ENCODE results near the gene TEPSIN.

DNA sequence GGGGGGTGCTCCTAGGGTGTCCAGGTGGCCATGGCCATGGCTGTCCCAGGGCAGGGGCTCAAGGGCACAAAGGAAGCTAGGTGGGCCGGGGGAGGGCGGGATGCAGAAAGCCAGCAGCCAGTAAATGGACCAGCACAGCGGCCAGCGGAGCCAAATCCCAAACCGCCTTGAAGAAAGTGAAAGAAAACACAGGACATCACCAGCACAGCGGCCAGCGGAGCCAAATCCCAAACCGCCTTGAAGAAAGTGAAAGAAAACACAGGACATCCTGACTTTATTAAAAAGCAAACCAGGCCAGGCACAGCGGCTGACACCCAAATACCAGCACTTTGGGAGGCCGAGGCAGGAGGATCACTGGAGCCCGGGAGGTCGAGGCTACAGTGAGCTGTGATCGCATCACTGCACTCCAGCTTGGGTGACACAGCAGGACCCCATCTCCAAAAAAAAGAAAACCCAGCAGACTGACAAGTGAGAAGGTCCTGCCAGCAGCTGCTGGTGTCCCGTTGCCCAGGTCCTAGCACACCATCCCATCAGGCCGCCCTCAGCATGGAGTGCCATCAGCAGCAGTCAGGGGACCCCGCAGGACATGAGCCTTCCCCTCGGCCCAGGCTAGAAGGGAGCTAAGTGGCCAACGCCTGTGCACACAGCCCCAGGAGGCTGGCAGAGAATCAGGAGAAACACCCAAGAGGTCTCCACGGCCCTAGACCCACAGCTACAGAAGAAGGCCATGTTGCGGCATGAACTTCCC, 39.3 kb upstream of the TEPSIN start:
- no peak for TF ChIP-seq EZH2 (optimal IDR thresholded peaks at IDR 0.05; ENCODE audit: low read depth, low read length)
- TF ChIP-seq, protein P1, sequence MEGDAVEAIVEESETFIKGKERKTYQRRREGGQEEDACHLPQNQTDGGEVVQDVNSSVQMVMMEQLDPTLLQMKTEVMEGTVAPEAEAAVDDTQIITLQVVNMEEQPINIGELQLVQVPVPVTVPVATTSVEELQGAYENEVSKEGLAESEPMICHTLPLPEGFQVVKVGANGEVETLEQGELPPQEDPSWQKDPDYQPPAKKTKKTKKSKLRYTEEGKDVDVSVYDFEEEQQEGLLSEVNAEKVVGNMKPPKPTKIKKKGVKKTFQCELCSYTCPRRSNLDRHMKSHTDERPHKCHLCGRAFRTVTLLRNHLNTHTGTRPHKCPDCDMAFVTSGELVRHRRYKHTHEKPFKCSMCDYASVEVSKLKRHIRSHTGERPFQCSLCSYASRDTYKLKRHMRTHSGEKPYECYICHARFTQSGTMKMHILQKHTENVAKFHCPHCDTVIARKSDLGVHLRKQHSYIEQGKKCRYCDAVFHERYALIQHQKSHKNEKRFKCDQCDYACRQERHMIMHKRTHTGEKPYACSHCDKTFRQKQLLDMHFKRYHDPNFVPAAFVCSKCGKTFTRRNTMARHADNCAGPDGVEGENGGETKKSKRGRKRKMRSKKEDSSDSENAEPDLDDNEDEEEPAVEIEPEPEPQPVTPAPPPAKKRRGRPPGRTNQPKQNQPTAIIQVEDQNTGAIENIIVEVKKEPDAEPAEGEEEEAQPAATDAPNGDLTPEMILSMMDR (IDR thresholded peaks at IDR 0.05; ENCODE audit: low read length) = no peak
